Endothelial cell of umbilical vein (primary cell): ENCODE measurements around the gene ZRANB1. TPM values are rescaled to one million over a fixed set of nuclear protein-coding genes. Genes with fewer than 3 reads are reported as not detected.

Experiments
- BruUV-seq: library from RNA; stranded (reverse); fragments of 400-500 nt; replicated peaks from 2 replicates; lab custom pipeline; 2021; lab: Mats Ljungman, UMichigan
- CTCF ChIA-PET: fragments of 300-600, 350-600 bp; sonication (Branson Sonifier 250); formaldehyde crosslinking; loops from one replicate; lab custom pipeline; 2021; ENCODE audit warnings: antibody characterized with exemption, inconsistent platforms; lab: Charles Lee
- POLR2A ChIA-PET: fragments of 300-600, 350-600 bp; sonication (Branson Sonifier 250); formaldehyde crosslinking; loops from one replicate; lab custom pipeline; 2021; ENCODE audit warnings: antibody characterized with exemption, inconsistent platforms; lab: Charles Lee
- DNase-seq: peaks from one replicate; pipeline ENCODE4 v3.0.0-alpha.2; 2011; ENCODE audit warnings: low read depth, low spot score
- FAIRE-seq: peaks from 2 replicates; lab custom pipeline; 2011; peaks lifted over from hg19 to GRCh38; lab: Jason Lieb, UNC
- H2AFZ ChIP-seq: 2 replicates; pipeline ENCODE4 v1.6.0; 2012; ENCODE audit warnings: low read depth, low read length, control low read depth, inconsistent platforms
- H3K27ac ChIP-seq: 2 replicates; pipeline ENCODE4 v1.5.1; 2011; ENCODE audit warnings: low read depth, mild to moderate bottlenecking, control low read depth, low read length, moderate library complexity; ENCODE audit not compliant: insufficient read depth
- H3K27me3 ChIP-seq, 2 experiments: 2 replicates each; pipeline versions ENCODE4 v1.6.0 to v1.6.1; 2011; ENCODE audit warnings: low read length in 2 of 2, mixed read lengths in 1 of 2; ENCODE audit not compliant: control insufficient read depth in 2 of 2, insufficient read depth in 2 of 2
- H3K36me3 ChIP-seq, 2 experiments: 2 replicates in 1 of 2; 3 replicates in 1 of 2; pipeline ENCODE4 v1.5.1; 2011; ENCODE audit warnings: low read length in 2 of 2, mild to moderate bottlenecking in 1 of 2, moderate library complexity in 1 of 2; ENCODE audit not compliant: control insufficient read depth in 2 of 2, insufficient read depth in 2 of 2; ENCODE audit errors: extremely low read depth in 1 of 2
- H3K4me1 ChIP-seq: 3 replicates; pipeline ENCODE4 v1.5.1; 2011; ENCODE audit warnings: mild to moderate bottlenecking, low read length; ENCODE audit not compliant: control insufficient read depth, insufficient read depth; ENCODE audit errors: extremely low read depth
- H3K4me2 ChIP-seq: 2 replicates; pipeline ENCODE4 v1.6.1; 2011; ENCODE audit warnings: low read length, control low read depth, mixed read lengths; ENCODE audit not compliant: insufficient read depth
- H3K4me3 ChIP-seq, 3 experiments: fragments of 200-600 bp in 1 of 3; sonication (generic), shearing (Covaris generic) in 1 of 3; replicated peaks in 1 of 3; 2 replicates each; pipeline ENCODE4 v1.5.1; 2011 to 2016; ENCODE audit warnings: control low read depth in 3 of 3, low read length in 3 of 3, mild to moderate bottlenecking in 2 of 3, inconsistent platforms in 1 of 3, low read depth in 1 of 3, moderate library complexity in 1 of 3; ENCODE audit not compliant: insufficient read depth in 1 of 3
- H3K79me2 ChIP-seq: 2 replicates; pipeline ENCODE4 v1.6.0; 2012; ENCODE audit warnings: low read length, inconsistent platforms; ENCODE audit not compliant: control insufficient read depth, insufficient read depth
- H3K9ac ChIP-seq: replicated peaks from 2 replicates; pipeline ENCODE3; 2011; ENCODE audit warnings: low read length, control low read depth; ENCODE audit not compliant: insufficient read depth; ENCODE audit errors: extremely low read depth
- H3K9me1 ChIP-seq: replicated peaks from 3 replicates; pipeline ENCODE4 v1.6.0; 2011; ENCODE audit warnings: mild to moderate bottlenecking, low read length; ENCODE audit not compliant: control insufficient read depth, insufficient read depth; ENCODE audit errors: extremely low read depth
- H3K9me3 ChIP-seq: replicated peaks from 2 replicates; pipeline ENCODE4 v1.5.1; 2012; ENCODE audit warnings: low read length, inconsistent platforms; ENCODE audit not compliant: control insufficient read depth, insufficient read depth
- H4K20me1 ChIP-seq: replicated peaks from 2 replicates; pipeline ENCODE3; 2011; ENCODE audit warnings: mild to moderate bottlenecking, low read length; ENCODE audit not compliant: control insufficient read depth, insufficient read depth; ENCODE audit errors: extremely low read depth
- EZH2 ChIP-seq: IDR thresholded peaks from 2 replicates; pipeline ENCODE4 v1.6.1; 2012; ENCODE audit warnings: borderline replicate concordance, low read depth, mild to moderate bottlenecking, moderate library complexity, low read length, inconsistent platforms; ENCODE audit not compliant: severe bottlenecking
- FOS ChIP-seq: IDR thresholded peaks from 2 replicates; pipeline ENCODE4 v1.6.1; 2011; ENCODE audit warnings: mild to moderate bottlenecking, low read length, moderate library complexity, borderline replicate concordance; ENCODE audit not compliant: insufficient read depth
- GATA2 ChIP-seq: IDR thresholded peaks from 2 replicates; pipeline ENCODE4 v1.7.0; 2011; ENCODE audit warnings: low read depth, mild to moderate bottlenecking, moderate library complexity, mixed read lengths, low read length; ENCODE audit not compliant: insufficient read length, insufficient read depth
- JUN ChIP-seq: IDR thresholded peaks from 2 replicates; pipeline ENCODE4 v1.6.1; 2011; ENCODE audit warnings: borderline replicate concordance, low read depth; ENCODE audit not compliant: insufficient read length, insufficient read depth
- MAX ChIP-seq: IDR thresholded peaks from 2 replicates; pipeline ENCODE4 v1.6.1; 2011; ENCODE audit not compliant: insufficient read depth, insufficient read length
- MYC ChIP-seq: IDR thresholded peaks from one replicate; pipeline ENCODE4 v1.6.1; 2011; ENCODE audit warnings: mild to moderate bottlenecking, low read depth, low read length
- POLR2A ChIP-seq: IDR thresholded peaks from 2 replicates; pipeline ENCODE4 v1.6.1; 2012; ENCODE audit warnings: low read depth, mild to moderate bottlenecking, control low read depth, low read length
- POLR2AphosphoS5 ChIP-seq: IDR thresholded peaks from 2 replicates; pipeline ENCODE4 v1.6.1; 2012; ENCODE audit warnings: low read depth, mild to moderate bottlenecking, control low read depth, low read length, moderate library complexity; ENCODE audit not compliant: insufficient read depth
- dilution Hi-C: fragments of 300-500 bp; cut with MboI; formaldehyde crosslinking; loops from one replicate; pipeline ENCODE4 v1.15.0; 2019; ENCODE audit warnings: low sequenced_read_pairs; ENCODE audit not compliant: extremely low pct_ligation_motif_present
- intact Hi-C: fragments of 100-400 bp; cut with micrococcal nuclease; formaldehyde crosslinking; loops from one replicate; pipeline ENCODE4 v1.10.0; 2022
- polyA plus RNA-seq, 4 experiments: library from polyadenylated mRNA; depleted of rRNA in 3 of 4; stranded (reverse) in 3 of 4; unstranded in 1 of 4; fragments of >200 nt; gene quantifications; 2 replicates each; pipeline versions ENCODE4 v1.2.1 to v1.2.3, GENCODE V29; 2011 to 2012; ENCODE audit warnings: missing spikeins in 1 of 4
- total RNA-seq: library from RNA; stranded (reverse); gene quantifications from 2 replicates; pipeline ENCODE4 v1.2.3, GENCODE V29; 2021
- TF ChIP-seq, protein P1 (sequence below), 2 donors: IDR thresholded peaks; 1 replicate in 1 of 2; 2 replicates in 1 of 2; pipeline ENCODE4 v1.5.1; 2011; ENCODE audit warnings: low read length in 2 of 2, mild to moderate bottlenecking in 2 of 2, moderate library complexity in 2 of 2, control low read depth in 1 of 2, inconsistent platforms in 1 of 2, low read depth in 1 of 2; ENCODE audit not compliant: insufficient read depth in 1 of 2; ENCODE audit errors: extremely low read depth in 1 of 2

ZRANB1 gene
- total and polyA plus RNA-seq, 2 donors (not counting 3 experiments of a cell fraction or from before 2014, with no cell fraction given): 6.2 to 17.7 TPM

DNA sequence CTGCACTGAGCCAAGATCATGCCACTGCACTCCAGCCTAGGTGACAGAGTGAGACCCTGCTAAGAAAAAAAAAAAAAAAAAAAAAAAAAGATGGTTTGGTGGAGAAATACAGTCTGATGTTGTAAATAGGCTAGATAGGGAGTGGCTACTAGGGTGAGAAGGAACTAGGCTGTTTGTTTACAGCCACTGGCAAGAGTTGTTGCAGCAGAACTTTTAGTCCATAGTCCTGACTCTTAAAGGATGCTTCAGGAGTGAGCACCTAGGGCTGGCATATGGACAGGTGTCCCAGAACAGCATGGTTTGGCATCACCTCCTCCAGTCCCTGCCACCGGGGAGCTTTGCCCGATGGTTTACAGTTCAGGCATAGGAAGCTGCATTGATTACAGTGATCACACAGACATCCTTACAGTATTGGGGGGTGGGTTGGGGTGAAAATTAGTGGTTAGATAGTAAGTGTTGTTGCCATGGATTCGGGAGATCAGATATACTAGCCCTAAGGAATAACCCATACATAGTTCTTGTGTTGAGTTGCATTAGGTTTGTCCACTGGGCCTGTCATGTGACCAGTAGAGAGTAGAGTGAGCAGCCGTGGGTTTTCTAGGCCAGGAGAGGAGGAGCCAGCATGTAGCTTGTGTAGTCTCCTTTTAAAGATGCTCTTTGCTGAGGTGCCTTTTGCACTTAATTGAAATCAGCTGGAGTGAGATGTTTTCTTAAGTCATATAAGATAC is 35.9 kb downstream of the ZRANB1 start:
- H3K27ac ChIP-seq: no peak overlapping the region
- BruUV-seq: no TSS peak
- no peak for FAIRE-seq

More for the DNA sequence above, 35.9 kb downstream of the ZRANB1 start:
- H3K36me3 ChIP-seq: peaks cover 2 to 7% of the 10 kb centered on the region in 2 experiments
- no peak overlapping the region for H2AFZ ChIP-seq
- ChIA-PET CTCF (interaction anchor here (2.7 kb wide), 1 partner anchor 15 kb away, joined by 10 read pairs; no protein-coding TSS in a partner anchor), POLR2A (no interaction called here)
- no peak overlapping the region for H3K4me2 ChIP-seq
- no peak overlapping the region for H3K9ac ChIP-seq
- H4K20me1 ChIP-seq: peaks cover 16% of the 10 kb centered on the region
- no peak for TF ChIP-seq MYC
- TF ChIP-seq FOS: no peak
- TF ChIP-seq POLR2A: no peak
- TF ChIP-seq MAX: no peak
- TF ChIP-seq POLR2AphosphoS5: no peak
- no peak for TF ChIP-seq JUN
- TF ChIP-seq, protein P1, sequence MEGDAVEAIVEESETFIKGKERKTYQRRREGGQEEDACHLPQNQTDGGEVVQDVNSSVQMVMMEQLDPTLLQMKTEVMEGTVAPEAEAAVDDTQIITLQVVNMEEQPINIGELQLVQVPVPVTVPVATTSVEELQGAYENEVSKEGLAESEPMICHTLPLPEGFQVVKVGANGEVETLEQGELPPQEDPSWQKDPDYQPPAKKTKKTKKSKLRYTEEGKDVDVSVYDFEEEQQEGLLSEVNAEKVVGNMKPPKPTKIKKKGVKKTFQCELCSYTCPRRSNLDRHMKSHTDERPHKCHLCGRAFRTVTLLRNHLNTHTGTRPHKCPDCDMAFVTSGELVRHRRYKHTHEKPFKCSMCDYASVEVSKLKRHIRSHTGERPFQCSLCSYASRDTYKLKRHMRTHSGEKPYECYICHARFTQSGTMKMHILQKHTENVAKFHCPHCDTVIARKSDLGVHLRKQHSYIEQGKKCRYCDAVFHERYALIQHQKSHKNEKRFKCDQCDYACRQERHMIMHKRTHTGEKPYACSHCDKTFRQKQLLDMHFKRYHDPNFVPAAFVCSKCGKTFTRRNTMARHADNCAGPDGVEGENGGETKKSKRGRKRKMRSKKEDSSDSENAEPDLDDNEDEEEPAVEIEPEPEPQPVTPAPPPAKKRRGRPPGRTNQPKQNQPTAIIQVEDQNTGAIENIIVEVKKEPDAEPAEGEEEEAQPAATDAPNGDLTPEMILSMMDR (IDR thresholded peaks at IDR 0.05; ENCODE audit: extremely low read depth in 1 of 2, insufficient read depth in 1 of 2, low read depth in 1 of 2, low read length in 2 of 2): no peak
- no peak for TF ChIP-seq EZH2
- no peak for TF ChIP-seq GATA2
- dilution Hi-C loops: no loop called here
- DNase-seq: no peak
- H3K9me3 ChIP-seq: no peaks in the 10 kb centered on the region
- H3K79me2 ChIP-seq: peaks cover 2% of the 10 kb centered on the region
- peaks cover 16% of the 10 kb centered on the region for H3K4me1 ChIP-seq
- H3K27me3 ChIP-seq: no peaks in the 10 kb centered on the region
- no peak overlapping the region for H3K4me3 ChIP-seq
- H3K9me1 ChIP-seq: no peaks in the 10 kb centered on the region
- intact Hi-C loops: loop anchor here (2.0 to 5.0 kb wide), 3 partner anchors 53 to 446 kb away; partner anchors contain the start of gene EEF1AKMT2
